Cardiac muscle cell (in vitro differentiated cells and primary cell): ENCODE data around the gene IGFBP5. TPM values are rescaled to one million over a fixed set of nuclear protein-coding genes. Genes with fewer than 3 reads are reported as not detected.

ENCODE experiments used
- DNase-seq, 2 donors: peaks; one replicate each; pipeline versions ENCODE4 v3.0.0 to v3.0.0-alpha.2; 2010 to 2017; ENCODE audit warnings: low read depth in 1 of 2, low spot score in 1 of 2
- H3K27ac ChIP-seq: fragments of 200-600 bp; sonication (generic); 2 replicates; pipeline ENCODE4 v1.5.1; 2016
- H3K27me3 ChIP-seq: fragments of 200-600 bp; sonication (generic); 2 replicates; pipeline ENCODE4 v1.6.0; 2016; ENCODE audit warnings: control low read depth
- H3K36me3 ChIP-seq: fragments of 200-600 bp; sonication (generic); 2 replicates; pipeline ENCODE4 v1.5.1; 2016; ENCODE audit warnings: control low read depth
- H3K4me1 ChIP-seq: fragments of 200-600 bp; sonication (generic); 2 replicates; pipeline ENCODE4 v1.8.1; 2017; ENCODE audit warnings: low read depth, mild to moderate bottlenecking, mixed run types
- H3K4me3 ChIP-seq: fragments of 200-600 bp; sonication (generic); 2 replicates; pipeline ENCODE4 v1.5.1; 2016; ENCODE audit warnings: mild to moderate bottlenecking
- H3K9me3 ChIP-seq: fragments of 200-600 bp; sonication (generic); 2 replicates; pipeline ENCODE4 v1.5.1; 2017; ENCODE audit warnings: low read depth, mild to moderate bottlenecking, control low read depth
- polyA plus RNA-seq: library from polyadenylated mRNA; unstranded; fragments of >200 nt; fragmentation: Nextera tagmentation; extraction: Ambion mirVana; gene quantifications from 2 replicates; pipeline ENCODE4 v1.2.1, GENCODE V29; 2016
- total RNA-seq: library from RNA; depleted of rRNA; stranded (reverse); fragments of >200 nt; gene quantifications from 2 replicates; pipeline ENCODE4 v1.2.3, GENCODE V29; 2016
- TF ChIP-seq, protein P1 (sequence below): IDR thresholded peaks from 2 replicates; pipeline ENCODE4 v1.5.1; 2012; ENCODE audit warnings: low read depth, mild to moderate bottlenecking, low read length

The IGFBP5 gene, protein sequence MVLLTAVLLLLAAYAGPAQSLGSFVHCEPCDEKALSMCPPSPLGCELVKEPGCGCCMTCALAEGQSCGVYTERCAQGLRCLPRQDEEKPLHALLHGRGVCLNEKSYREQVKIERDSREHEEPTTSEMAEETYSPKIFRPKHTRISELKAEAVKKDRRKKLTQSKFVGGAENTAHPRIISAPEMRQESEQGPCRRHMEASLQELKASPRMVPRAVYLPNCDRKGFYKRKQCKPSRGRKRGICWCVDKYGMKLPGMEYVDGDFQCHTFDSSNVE
- total RNA-seq, result 132 and 229 TPM in 2 replicates
- 28.0 and 35.2 TPM in 2 replicates for polyA plus RNA-seq

DNA sequence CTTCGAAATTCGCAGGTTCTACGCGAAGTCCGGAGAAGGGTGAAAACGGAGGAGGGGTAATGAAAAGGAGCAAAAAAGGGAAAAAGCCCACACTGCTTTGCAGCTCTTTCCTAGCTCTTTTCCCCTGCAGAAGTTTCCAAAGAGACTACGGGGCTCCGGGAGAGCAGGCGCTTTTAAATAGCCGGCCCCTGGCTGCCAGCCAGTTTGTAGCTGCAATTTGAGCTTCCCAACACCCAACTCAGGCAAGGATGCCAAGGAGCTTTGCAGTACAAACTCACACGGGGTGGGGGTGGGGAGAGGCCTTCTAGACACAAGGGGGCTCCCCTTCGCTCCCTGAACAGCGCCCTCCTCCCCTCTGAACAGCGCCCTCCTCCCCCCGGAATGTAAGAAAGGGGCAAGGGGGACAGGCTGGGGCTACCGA, at the start of gene IGFBP5:
IGFBP5 (minus strand) TSS at position 149 of the 421 bp plus-strand sequence. CDS start 774 bp downstream, outside the sequence.
- peaks cover 45% of the 10 kb centered on the region for H3K4me1 ChIP-seq
- TF ChIP-seq, protein P1, sequence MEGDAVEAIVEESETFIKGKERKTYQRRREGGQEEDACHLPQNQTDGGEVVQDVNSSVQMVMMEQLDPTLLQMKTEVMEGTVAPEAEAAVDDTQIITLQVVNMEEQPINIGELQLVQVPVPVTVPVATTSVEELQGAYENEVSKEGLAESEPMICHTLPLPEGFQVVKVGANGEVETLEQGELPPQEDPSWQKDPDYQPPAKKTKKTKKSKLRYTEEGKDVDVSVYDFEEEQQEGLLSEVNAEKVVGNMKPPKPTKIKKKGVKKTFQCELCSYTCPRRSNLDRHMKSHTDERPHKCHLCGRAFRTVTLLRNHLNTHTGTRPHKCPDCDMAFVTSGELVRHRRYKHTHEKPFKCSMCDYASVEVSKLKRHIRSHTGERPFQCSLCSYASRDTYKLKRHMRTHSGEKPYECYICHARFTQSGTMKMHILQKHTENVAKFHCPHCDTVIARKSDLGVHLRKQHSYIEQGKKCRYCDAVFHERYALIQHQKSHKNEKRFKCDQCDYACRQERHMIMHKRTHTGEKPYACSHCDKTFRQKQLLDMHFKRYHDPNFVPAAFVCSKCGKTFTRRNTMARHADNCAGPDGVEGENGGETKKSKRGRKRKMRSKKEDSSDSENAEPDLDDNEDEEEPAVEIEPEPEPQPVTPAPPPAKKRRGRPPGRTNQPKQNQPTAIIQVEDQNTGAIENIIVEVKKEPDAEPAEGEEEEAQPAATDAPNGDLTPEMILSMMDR, result peak; percentile 17
- no peaks in the 10 kb centered on the region for H3K27me3 ChIP-seq
- H3K9me3 ChIP-seq, result no peaks in the 10 kb centered on the region
- peak; percentile 91 to 93 for DNase-seq
- peak within 1 kb of the TSS; percentile 75 for H3K4me3 ChIP-seq
- H3K36me3 ChIP-seq, result no peaks in the 10 kb centered on the region
- peak within 1 kb of the TSS; percentile 48 for H3K27ac ChIP-seq

DNA sequence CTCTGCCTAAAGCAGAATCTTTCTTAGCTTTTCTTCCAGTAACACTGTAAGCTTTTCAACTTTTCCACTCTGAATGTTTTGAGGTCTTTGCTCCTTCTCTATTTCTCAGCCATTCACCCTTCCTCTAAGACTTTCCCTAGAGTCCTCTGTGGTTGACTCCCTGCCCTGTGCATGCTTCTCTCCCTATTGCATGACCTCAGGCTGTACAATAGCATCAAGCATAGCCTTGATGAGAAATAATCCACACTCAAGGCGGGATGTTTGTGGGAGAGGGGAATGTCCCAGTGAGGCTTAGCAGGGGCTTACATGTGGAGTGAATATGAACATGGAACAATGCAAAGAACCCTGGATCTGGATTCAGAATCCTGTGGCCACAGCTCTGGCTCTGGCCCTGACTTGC, 48.4 kb upstream of the IGFBP5 start:
- Histone ChIP-seq H3K27me3 (no peaks in the 10 kb centered on the region), H3K4me3 (no peak overlapping the region), H3K27ac (no peak overlapping the region), H3K36me3 (no peaks in the 10 kb centered on the region), H3K9me3 (no peaks in the 10 kb centered on the region), H3K4me1 (no peaks in the 10 kb centered on the region)
- no peak for DNase-seq
- TF ChIP-seq, protein P1, result no peak

DNA sequence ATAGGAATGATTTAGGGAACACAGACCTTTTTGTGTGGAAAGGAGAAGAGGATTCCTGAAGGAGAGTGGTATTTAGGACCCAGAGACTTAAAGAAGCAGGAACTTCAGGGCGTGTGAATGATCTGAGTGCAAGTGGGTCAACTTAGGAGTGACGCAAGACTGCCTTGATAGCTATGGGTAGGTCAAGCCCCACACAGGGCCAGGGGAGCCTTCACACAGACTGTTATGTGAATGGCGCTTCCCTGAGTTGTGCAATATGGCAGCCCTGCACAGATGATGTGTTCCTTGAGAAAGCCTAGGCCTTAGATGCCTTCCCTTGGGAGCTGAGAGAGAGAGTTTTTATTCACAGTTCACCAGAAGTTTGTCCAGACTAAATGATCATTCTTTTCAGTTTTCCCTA, 47.1 kb upstream of the IGFBP5 start:
- Histone ChIP-seq H3K9me3 (no peaks in the 10 kb centered on the region), H3K36me3 (no peaks in the 10 kb centered on the region), H3K4me3 (no peak overlapping the region), H3K4me1 (no peaks in the 10 kb centered on the region), H3K27ac (no peak overlapping the region), H3K27me3 (no peaks in the 10 kb centered on the region)
- TF ChIP-seq, protein P1, result no peak
- peak in 1 of 2 donors; percentile 16 for DNase-seq

DNA sequence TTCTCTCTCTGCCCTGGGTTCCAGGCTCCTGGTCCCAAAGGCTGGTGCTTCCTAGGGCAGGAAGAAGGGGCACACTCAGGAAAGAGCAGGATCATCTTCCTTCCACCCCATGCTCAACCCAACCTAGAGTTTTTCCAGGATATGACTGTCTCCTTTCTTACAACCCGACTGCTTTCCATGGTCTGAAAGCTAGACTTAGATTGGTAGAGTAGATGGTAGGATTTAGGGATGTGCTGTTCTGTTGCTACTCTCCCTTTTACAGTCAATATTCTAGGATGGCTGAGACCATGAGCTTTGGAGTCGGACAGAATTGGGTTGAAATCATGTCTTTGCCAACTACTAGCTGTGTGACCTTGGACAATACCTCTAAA, 45.9 kb upstream of the IGFBP5 start:
- H3K4me3 ChIP-seq, result no peak overlapping the region
- H3K36me3 ChIP-seq, result no peaks in the 10 kb centered on the region
- TF ChIP-seq, protein P1, result no peak
- no peak for DNase-seq
- H3K27me3 ChIP-seq, result no peaks in the 10 kb centered on the region
- no peaks in the 10 kb centered on the region for H3K9me3 ChIP-seq
- no peaks in the 10 kb centered on the region for H3K4me1 ChIP-seq
- no peak overlapping the region for H3K27ac ChIP-seq

DNA sequence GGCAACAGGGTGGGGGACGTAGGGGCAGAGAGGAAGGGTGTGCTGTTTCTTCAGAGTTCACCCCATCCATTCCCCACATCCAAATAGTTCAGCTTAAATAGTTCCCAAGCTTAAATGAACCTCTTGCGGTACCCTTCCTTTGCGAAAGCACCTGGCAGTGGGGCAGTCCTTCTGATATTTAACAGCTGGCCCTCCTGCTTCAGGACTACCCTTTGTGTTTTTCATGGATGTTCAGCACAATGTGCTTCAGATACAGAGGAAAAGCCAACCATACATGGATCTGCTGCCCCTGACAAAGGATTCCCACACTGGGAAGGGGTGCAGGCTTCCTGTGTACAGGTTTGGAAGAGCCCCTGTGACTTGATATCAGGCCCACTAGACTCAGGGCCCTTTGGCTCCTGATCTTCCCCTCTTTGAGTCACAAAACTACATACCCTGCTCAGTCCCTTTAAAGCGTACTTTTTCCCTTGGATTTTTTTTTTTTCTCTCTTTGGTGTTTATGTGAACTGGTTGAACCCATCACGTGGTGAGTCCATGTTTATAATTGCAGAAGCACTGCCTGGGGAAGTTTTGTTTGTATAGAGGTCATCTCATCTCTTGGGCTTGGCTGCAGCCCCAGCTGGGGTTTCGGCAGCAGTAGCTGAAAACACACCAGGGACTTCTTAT, 45.3 kb upstream of the IGFBP5 start:
- Histone ChIP-seq H3K4me1 (peaks cover 2% of the 10 kb centered on the region), H3K36me3 (no peaks in the 10 kb centered on the region), H3K4me3 (no peak overlapping the region), H3K9me3 (no peaks in the 10 kb centered on the region), H3K27ac (no peak overlapping the region), H3K27me3 (no peaks in the 10 kb centered on the region)
- peak in 1 of 2 donors; percentile 25 for DNase-seq
- TF ChIP-seq, protein P1, result no peak
